Fibroblast of peridontal ligament (primary cell): ENCODE data around the gene ZER1.
"Not testable (repeated sequence)": the region's sequence is repeated elsewhere in the genome, so short reads cannot be mapped to it uniquely, and the experiment has no call there.

Source experiments
- DNase-seq: peaks from one replicate; pipeline ENCODE4 v3.0.0-alpha.2; 2010; ENCODE audit errors: extremely low read depth

Gene ZER1

DNA sequence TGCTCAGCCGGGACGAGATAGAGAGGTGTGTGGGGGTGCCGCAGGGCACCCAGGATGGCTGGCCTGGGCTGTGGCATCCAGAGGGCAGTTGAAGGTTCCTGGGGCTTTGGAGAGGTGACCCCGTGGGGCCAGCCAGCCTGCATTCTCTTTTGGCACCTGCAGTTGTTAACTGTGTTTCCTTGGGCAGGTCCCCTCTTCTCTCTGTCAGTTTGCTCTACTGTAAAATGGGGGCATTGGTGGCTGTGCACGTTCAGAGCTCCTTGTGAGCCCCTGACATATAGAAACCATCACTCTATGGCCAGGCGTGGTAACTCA, 56.3 kb downstream of the ZER1 start:
- no peak for DNase-seq

DNA sequence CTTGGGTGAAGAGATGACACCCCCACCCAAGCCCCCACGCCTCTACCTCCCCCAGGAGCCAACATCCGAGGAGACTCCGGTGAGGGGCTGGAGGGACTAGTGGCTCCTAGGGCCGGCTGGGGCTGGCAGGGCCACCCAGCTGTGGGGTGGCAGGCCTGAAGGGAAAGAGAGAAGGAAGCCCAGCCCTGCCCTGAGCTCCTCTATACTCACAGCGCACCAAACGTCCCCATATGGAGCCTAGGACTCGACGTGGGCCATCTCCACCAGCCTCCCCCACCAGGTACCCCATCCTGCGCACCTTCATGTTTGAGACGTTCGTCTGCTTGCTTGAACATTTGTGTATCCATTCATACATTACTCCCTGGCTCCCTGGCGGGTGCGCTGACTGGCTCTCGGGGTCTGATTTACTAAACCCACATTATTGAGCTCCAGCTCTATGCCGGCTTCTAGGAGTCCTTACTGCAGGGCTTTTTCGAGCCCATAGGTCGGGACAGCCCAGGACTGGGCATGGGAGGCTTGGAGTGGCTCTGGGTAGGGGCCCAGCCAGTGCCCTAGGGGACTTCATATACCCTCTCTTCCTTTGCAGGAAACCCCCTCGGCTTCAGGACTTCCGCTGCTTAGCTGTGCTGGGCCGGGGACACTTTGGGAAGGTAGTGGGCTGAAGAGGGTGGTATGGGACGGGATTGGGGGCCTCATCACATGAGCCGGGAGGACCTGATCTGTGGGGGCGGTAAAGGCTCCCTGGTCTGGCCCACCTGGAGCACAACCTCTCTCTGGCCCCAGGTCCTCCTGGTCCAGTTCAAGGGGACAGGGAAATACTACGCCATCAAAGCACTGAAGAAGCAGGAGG, 56.9 kb downstream of the ZER1 start:
- DNase-seq: no peak

DNA sequence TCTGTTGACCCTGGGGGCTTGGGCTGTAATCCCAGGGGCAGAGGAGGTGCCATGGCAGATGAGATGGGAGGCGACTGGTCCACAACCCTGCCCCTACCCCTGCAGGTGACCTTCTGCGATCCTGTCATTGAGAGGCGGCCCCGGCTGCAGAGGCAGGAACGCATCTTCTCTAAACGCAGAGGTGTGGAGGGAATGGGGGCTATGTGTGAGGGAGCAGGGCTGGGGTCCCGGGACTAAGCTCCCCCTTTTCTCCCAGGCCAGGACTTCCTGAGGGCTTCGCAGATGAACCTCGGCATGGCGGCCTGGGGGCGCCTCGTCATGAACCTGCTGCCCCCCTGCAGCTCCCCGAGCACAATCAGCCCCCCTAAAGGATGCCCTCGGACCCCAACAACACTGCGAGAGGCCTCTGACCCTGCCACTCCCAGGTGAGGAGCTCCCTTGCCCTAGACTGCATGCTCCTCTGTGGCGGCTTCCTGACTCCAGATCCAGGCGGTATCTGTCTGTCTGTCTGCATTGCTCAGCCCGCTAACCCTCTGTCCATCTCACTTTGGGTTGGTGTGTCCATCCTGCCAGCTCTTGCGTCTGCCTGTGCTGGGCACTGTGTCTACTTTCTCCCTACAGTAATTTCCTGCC, 57.7 kb downstream of the ZER1 start:
- no peak for DNase-seq

DNA sequence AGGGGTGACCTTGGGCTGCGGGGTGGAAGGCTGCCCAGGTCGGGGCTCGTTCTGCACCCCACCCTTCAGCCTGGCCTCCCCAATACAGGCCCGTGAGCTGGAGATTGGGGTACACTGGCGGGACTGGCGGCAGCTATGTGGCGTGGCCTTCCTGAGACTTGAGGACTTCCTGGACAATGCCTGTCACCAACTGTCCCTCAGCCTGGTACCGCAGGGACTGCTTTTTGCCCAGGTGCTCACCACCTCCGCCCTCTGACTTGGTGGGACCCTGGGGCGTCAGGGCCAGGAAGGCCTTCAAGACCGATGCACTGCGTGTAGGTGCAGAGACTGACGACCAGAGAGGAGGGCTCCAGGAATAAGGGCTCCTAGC, 58.3 kb downstream of the ZER1 start:
- no peak for DNase-seq

DNA sequence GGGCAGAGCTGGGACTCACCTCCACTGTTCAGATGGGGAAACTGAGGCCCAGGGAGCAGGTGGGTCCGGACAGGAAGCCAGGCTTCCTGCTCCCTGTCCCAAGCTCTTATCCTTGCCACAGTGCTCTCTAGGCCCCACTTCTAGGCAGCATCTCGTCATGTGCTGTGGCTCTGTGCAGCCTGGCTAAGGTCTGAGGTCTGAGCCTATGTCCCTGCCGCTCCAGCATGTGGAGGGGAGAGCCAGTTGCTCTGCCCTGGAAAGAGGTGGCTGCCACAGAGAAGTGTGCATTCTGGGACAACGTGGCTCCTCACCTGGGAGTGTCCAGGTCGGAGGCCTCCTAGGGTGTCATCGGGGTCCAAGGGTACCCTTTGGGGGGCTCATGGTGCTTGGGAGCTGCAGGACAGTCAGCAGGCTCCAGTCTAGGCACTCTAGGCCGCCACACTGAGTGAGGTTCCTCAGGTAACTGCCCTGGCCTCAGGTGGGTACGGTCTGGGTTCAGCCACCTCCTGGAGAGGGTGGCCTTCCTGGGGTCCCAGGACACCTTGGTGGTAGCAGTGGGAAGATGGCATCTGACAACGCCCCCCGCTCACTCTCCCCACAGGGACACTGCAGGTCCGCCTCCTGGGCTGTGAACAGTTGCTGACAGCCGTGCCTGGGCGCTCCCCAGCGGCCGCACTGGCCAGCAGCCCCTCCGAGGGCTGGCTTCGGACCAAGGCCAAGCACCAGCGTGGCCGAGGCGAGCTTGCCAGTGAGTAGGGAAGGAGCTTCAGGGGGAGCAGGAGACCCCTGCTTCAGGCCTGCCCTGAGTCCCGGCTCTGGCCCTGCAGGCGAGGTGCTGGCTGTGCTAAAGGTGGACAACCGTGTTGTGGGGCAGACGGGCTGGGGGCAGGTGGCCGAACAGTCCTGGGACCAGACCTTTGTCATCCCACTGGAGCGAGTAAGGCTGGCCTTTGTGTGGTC, 59.0 kb downstream of the ZER1 start:
- DNase-seq: no peak

DNA sequence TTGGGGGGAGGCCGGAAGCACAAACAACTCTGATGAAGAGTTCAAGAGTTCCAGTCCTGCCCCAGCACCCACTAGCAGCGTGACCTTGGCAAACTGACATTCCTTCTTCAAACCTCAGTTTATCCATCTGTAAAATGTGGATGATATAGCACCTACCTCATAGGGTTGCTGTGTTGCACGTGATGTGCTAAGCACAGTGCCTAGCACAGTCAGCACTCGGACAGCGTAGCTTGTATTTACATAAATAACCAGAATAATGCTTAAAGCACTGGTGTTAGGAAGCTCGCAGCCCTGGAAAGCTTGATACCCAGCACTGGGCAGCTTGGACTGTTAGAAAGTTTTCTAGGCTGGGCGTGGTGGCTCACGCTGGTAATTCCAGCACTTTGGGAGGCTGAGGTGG, 64.3 kb downstream of the ZER1 start:
- no peak for DNase-seq

DNA sequence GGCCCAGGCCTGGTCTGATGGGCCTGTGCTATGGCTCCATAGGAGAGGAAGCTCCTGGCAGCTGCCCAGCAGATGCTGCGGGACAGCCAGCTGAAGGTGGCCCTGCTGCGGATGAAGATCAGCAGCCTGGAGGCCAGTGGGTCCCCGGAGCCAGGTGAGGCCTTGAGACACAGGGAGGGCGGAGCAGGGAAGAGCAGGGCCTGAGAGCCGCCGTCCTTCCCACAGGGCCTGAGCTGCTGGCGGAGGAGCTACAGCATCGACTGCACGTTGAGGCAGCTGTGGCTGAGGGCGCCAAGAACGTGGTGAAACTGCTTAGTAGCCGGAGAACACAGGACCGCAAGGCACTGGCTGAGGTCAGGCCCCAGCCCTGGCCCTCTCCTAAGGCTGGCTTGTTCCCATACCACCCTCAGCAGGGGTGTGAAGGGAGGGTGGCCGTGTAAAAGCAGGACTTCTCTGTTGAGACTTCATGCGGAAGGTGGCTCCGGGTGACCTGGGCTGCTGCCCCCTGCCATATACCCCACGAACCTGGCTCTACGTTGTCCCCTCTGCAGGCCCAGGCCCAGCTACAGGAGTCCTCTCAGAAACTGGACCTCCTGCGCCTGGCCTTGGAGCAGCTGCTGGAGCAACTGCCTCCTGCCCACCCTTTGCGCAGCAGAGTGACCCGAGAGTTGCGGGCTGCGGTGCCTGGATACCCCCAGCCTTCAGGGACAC, 64.9 kb downstream of the ZER1 start:
- DNase-seq: no peak

DNA sequence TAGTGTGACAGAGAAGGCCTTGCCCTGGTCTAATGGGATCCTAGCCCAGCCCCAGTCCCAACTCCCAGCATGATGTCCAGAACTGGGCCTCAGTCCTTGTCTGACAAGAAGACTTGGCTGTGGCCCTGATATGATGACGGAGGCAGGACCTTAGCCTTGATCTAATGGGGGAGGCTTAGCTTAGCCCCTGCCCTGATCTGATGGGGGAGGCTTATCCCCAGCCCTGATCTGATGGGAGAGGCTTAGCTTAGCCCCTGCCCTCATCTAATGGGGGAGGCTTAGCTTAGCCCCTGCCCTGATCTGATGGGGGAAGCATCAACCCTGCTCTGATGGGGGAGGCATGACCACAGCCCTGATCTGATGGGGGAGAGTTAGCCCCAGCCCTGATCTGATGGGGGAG, 65.7 kb downstream of the ZER1 start:
- no peak for DNase-seq

DNA sequence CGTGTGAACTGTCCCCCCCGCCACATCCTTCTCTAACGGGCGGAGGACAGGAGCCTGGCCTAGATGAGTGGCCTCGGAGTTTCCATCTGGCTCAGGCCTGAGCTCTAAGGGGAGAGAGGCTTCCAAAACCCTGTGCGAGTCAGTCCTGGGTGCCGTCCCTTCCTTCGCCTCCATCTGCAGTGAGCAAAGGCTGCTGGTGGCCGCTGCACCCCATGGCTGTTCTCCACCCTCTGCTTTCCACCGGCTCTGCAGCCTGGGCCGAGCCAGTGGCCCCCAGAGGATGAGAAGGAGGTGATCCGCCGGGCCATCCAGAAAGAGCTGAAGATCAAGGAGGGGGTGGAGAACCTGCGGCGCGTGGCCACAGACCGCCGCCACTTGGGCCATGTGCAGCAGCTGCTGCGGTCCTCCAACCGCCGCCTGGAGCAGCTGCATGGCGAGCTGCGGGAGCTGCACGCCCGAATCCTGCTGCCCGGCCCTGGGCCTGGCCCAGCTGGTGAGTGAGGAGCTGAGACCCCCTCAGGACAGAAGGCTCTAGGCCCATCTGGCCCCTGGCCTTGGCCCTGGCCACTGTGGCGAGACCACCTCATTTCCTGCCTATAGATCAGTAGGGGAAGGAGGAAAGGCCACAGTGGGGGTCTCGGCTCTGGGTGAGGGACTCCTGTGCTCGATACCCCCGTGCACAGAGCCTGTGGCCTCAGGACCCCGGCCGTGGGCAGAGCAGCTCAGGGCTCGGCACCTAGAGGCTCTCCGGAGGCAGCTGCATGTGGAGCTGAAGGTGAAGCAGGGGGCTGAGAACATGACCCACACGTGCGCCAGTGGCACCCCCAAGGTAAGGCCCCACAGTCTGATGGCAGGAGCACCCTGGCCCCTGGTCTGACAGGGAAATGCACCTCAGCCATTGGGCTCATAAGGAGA, 66.4 kb downstream of the ZER1 start:
- no peak for DNase-seq

DNA sequence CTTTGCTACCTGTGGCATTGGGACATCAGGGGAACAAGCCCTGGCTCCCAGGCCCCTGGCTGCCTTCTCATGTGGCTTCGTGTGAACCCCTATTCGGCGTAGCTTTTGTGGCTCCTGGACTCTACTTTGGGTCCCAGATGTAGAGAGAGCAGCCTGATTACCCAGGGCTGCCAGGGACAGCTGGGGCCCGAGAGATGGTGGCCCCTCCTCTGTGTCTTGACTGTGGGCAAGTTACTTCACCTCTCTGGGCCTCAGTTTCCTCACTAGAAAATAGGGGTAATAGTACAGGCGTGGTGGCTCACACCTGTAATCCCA, 67.4 kb downstream of the ZER1 start:
- no peak for DNase-seq

DNA sequence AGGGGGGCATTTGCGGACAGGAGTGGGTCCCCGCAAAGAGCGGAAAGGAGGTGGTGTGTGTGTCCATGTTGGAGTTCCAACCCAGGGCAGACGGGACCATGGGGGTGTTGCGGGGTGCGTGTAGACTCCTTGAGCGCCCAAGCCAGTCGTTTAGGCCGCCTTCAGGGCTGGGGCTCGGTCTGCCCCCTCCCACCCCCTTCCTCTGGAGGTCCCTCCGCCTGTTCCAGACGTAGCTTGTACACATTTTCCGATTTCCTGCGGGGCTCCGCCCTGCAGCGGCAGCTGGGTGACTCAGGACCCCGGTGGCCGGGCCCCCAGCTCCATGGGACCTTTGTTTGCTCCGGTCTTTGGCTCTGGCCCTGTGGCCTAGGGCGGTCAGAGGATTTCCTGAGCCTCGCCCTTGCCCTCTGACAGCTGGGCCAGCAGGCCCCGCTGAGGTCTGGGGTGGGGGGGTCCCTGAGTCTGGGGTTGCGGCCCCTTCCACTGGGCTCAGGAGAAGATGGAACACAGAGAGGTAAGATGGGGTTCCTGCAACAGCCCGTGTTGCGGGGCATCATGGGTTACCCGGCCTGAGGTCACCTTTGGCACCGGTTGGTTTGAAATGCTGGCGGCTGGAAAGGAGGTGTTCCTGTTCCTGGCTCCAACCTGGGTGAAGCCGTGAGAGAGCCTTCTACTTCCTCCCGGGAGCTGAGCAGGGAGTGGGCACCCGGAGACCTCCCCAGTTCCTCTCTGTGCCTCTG, 67.9 kb downstream of the ZER1 start:
- no peak for DNase-seq

DNA sequence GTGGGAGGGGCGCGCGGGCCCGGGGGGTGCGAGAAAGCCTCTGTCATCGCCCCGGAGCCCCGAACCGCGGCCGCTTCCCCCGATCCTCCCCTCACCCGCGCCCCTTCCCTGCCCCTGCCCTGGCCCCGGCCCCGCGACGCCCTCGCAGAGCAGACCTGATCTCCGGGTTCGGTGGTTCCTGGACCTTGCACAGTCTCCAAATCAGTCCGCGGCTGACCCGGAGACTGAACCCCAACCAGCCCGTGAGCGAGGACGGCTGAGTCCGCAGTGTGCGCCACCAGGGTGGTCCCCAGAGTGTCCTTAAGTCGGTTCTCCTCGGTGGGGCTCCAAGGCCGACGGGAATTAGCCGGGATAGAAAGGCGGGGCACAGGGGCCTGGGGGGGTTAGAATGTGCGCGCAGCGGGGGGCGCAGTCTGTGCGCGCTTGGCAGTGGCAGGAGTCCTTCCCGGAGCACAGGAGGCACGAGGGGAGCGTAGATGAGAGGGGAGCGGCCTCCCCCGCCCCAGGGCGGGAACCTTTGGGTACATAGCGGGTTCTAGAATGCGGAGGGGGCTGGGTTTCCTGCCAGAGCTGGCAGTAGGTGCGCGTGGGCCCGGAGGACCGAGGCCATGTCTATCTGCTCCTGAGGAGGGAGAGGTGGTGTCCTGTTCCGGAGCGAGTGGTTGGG, 68.6 kb downstream of the ZER1 start:
- no peak for DNase-seq

DNA sequence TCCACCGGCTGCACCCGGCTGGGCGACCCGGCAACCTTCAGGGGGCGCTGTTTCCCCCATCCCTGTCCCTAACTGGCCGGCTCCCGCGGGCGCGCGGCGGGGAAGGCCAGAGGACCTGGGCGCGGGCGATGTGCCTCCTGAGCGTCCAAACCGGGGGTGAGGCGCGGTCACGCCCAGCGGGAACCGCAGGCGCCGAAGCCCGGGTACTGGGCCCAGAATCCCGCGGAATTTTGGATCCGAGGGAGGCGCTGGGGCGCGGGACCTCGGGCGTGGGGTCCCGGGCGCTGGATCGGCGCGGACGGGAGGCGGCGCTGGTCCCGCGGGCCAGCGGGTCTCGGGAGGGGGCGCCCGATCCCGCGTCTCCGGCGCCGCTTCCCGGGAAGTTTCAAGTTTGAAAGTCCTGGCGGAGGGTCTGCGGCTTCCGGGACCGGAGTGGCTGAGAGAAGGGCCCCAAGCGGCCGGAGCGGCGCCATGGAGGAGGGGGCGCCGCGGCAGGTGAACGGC, 69.2 kb downstream of the ZER1 start, which contains the start of gene PKN3:
TSS of gene PKN3 (plus strand) at position 59 of the 504 bp plus-strand sequence. CDS start at position 472, 413 bp downstream.
- DNase-seq: peak; percentile 66

DNA sequence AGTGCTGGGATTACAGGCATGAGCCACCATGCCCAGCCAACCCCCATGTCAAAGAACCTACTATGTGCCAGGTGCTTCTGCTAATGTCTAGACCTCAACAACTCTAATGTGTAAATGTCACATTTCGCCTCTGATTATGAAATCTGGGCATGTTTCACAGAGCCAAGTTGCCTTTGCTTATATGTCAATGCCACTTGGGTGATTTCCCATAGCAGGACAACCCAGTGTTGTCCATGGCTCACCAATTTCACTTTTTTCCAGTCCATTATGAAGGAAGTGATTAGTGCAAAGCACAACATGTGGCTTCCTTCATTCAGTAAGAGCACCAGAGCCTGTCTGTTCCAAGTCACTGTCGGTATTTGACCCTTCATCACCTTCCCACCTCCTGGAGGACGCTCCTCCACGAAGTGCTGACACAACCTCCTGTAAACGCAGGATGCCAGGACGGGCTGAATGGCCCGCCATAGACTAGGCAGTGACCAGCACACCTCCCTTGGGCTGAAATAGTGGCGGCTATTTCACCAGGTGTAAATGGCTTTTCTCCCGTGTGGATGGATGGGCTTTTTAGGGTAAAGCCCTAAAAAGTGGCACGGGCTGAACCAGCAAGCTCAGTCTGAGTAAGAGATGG, 70.4 kb downstream of the ZER1 start:
- DNase-seq: no peak

DNA sequence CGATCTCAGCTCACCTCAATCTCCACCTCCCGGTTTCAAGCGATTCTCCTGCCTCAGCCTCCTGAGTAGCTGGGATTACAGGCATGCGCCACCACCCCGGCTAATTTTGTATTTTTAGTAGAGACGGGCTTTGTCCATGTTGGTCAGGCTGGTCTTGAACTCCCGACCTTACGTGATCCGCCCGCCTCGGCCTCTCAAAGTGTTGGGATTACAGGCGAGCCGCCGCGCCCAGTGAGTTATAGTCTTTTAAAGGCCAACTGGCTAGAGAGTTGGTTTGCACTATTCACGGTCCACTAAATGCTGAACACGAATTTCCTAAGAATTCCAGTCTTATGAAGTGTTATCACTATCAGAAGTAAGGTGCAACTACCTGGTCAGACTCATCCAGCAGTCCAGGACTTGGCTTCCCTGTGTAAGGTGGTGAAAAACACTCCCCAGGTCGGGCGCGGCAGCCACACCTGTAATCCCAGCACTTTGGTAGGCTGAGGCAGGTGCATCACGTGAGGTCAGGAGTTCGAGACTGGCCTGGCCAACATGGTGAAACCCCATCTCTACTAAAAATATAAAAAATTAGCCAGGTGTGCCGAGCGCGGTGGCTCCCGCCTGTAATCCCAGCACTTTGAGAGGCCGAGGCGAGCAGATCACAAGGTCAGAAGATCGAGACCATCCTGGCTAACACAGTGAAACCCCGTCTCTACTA, 72.5 kb downstream of the ZER1 start:
- not testable (repeated sequence) for DNase-seq

DNA sequence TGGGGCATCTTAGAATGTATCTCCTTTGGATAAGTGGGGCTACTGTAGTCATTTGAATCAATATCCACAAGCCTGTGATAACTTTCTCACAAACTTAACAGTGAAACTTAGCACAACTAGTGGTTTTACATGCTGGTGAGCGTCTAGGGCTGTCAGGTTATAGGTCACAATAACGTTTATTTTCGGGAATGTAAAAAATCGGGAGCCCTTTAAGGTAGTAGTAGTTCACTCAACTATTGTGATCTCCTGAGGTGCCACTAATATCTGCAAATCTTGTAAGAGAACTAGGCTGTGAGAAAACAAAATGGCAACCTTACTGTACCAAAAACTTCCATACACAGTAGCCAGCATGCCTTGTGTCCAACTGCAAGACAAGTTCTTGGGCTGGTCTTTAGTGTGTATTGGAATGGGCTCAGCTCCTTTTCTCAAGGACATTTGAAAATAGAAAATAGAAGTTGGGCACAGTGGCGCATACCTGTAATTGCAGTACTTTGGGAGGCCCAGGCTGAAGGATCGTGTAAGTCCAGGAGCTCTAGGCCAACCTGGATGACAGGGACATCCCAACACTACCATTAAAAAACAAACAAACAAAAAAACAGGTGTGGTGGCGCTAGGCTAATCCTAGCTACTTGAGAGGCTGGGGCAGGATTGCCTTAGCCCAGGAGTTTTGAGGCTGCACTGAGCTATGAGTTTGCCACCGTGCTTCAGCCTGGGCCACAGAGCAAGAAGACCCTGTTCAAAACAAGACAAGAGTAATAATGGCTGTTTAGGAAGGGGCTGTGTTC, 74.6 kb downstream of the ZER1 start:
- no peak for DNase-seq

DNA sequence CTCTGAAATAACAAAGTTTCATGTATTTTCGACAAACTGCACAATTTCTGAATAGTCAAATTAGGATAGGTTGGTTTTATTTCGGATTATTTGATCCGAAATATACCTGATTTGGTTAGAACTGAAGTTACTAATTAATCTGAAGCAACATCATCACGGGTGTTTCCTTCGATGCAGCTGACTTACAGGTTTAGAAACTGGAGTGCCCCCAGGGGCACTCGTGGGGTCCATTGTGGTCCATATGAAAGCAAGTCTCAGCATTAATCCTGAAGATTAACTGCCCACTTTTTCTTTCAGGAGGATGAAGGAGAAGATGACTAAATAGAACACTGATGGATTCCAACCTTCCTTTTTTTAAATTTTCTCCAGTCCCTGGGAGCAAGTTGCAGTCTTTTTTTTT, 77.4 kb downstream of the ZER1 start:
- no peak for DNase-seq

DNA sequence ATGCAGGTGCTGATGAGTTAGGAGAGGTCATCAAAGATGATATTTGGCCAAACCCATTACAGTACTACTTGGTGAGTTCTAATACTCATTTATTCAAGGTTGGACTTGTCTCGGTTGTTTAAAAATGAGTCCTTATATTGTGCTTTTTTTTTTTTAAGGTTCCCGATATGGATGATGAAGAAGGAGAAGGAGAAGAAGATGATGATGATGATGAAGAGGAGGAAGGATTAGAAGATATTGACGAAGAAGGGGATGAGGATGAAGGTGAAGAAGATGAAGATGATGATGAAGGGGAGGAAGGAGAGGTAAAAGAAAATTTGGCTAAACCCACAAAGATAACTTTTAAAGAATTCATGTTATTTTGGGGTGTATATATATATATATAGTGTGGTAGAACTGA, 78.0 kb downstream of the ZER1 start:
- not testable (repeated sequence) for DNase-seq
